Thyroid gland (tissue), 4 donors: ENCODE results near the gene ANKRD65.

Experiments
- CTCF ChIP-seq, 6 experiments: fragments of 200-600 bp in 3 of 6; fragments of 450-650 bp in 3 of 6; sonication (generic) in 3 of 6; IDR thresholded peaks; one replicate each; pipeline ENCODE4 v1.5.1; 2016 to 2019; ENCODE audit warnings: antibody characterized with exemption in 6 of 6, mild to moderate bottlenecking in 2 of 6, inconsistent platforms in 1 of 6, moderate library complexity in 1 of 6
- POLR2A ChIP-seq, 2 donors: fragments of 450-650 bp; IDR thresholded peaks; one replicate each; pipeline ENCODE4 v1.6.1; 2017; ENCODE audit warnings: antibody characterized with exemption in 2 of 2, mild to moderate bottlenecking in 2 of 2, moderate library complexity in 1 of 2

- TF ChIP-seq CTCF (IDR thresholded peaks at IDR 0.05) (no peak), POLR2A (IDR thresholded peaks at IDR 0.05) (no peak)
Measured at GRCh38 chr1:1423245-1423597, 2.1 kb upstream of the ANKRD65 start.
